Ectodermal cell (in vitro differentiated cells): ENCODE data around the gene MFAP5.

Experiments used
- H3K27ac ChIP-seq: 2 replicates; pipeline ENCODE4 v1.7.0; 2013; ENCODE audit warnings: mild to moderate bottlenecking, low read depth, low read length; ENCODE audit not compliant: insufficient read depth, poor library complexity, severe bottlenecking
- H3K27me3 ChIP-seq: 2 replicates; pipeline ENCODE4 v1.7.0; 2013; ENCODE audit warnings: mild to moderate bottlenecking, low read length; ENCODE audit not compliant: insufficient read depth, control insufficient read depth, poor library complexity, severe bottlenecking
- H3K36me3 ChIP-seq: one replicate; pipeline ENCODE4 v1.7.0; 2013; ENCODE audit warnings: low read length; ENCODE audit not compliant: control insufficient read depth, insufficient read depth
- H3K4me1 ChIP-seq: one replicate; pipeline ENCODE4 v1.7.0; 2013; ENCODE audit warnings: low read length; ENCODE audit not compliant: control insufficient read depth, insufficient read depth
- H3K4me3 ChIP-seq: 2 replicates; pipeline ENCODE4 v1.7.0; 2013; ENCODE audit warnings: low read depth, low read length, control low read depth; ENCODE audit not compliant: insufficient read depth
- H3K9me3 ChIP-seq: 2 replicates; pipeline ENCODE4 v1.7.0; 2013; ENCODE audit warnings: mild to moderate bottlenecking, low read length, moderate library complexity; ENCODE audit not compliant: control insufficient read depth
- WGBS, 2 experiments: methylation state at CpG; one replicate each; pipeline ENCODE4 v1.1.7; 2013; ENCODE audit warnings: missing lambda C conversion rate in 2 of 2; 5-methylcytosine and 5-hydroxymethylcytosine counted together

The MFAP5 gene

DNA sequence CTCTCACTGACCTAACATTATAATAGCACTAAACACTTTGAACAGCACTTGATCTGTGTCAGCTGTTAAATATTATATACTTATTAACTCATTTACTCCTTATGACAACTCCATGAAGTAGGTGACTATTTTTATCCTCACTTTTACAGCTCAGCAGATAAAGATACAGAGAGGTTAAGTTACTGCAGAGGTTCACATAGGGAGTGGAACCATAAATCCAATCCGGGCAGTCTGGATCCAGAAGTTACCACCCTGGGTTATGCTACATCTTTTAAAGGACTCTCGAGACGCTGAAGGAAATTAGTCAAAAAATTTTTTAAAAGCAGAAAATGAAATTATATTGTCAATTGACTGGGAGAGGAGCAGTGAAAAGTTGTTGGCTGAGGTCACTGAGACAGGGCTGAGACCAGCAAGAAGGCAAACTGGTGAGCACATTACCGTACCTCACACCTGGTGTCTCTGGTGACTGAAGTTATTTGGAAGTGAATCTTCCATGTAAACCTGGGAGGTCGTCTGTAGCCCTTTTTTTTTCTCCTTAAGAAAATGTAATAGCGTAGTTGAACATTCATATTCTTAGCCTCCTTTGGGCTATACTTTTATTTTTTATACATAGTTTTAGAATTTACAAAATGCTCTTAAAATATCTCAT, 33.9 kb upstream of the MFAP5 start:
- Histone ChIP-seq H3K4me3 (peak overlapping the region; percentile 78), H3K27ac (peak overlapping the region; percentile 95)

DNA sequence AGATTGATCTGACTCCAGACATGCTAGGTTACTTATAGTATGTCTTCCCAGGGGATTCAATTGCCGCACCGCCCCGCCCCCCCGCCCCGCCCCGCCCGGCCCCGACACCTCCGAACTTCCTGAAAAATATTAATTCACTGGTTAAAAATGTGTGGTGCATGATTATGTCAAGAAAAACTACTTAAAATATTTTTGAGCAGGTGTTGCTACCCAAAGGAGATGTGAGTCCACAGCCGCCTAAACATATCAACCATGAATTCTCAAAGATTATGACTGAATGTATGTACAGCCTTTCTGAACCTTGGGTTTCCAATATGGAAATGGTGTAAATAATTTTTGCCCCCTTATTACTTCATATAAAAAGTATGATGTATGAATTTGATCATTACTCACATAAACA, 32.5 kb upstream of the MFAP5 start:
- Histone ChIP-seq H3K4me1 (peaks cover 14% of the 10 kb centered on the region), H3K36me3 (no peaks in the 10 kb centered on the region), H3K9me3 (no peaks in the 10 kb centered on the region), H3K27me3 (no peaks in the 10 kb centered on the region), H3K27ac (no peak overlapping the region), H3K4me3 (no peak overlapping the region)
- WGBS, 2 experiments, result 94 to 97% methylated on average over 10 of the region's 10 CpGs

More for the DNA sequence above, 33.9 kb upstream of the MFAP5 start:
- Histone ChIP-seq H3K27me3 (no peaks in the 10 kb centered on the region), H3K36me3 (no peaks in the 10 kb centered on the region), H3K4me1 (peaks cover 14% of the 10 kb centered on the region), H3K9me3 (no peaks in the 10 kb centered on the region)
- 51 to 59% methylated on average over 4 to 5 of the region's 6 CpGs for WGBS, 2 experiments

DNA sequence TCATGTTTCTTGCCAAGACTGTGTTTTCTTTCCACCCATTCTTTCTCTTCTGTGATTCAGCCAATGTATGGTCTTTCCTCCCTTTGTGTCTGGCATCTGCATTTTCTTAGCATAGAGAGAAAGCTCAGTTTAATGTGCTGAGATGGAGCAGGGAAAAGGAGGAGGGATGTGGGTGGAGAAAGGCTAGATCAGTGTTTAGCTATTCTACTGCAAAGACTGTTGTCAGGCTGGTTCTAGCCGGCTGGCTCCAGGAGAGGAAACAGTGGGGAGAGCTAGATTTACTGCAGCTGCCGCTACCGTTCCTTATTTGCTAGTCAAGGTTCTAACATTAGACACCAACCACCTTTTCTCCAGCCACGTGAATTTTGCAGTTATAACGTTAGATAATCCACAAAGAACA, 29.9 kb upstream of the MFAP5 start:
- H3K4me3 ChIP-seq, result no peak overlapping the region
- no peaks in the 10 kb centered on the region for H3K27me3 ChIP-seq
- peaks cover 9% of the 10 kb centered on the region for H3K4me1 ChIP-seq
- H3K27ac ChIP-seq, result peak overlapping the region; percentile 74
- WGBS, 2 experiments, result 1 to 3% methylated on average over 5 of the region's 5 CpGs
- H3K9me3 ChIP-seq, result no peaks in the 10 kb centered on the region
- no peaks in the 10 kb centered on the region for H3K36me3 ChIP-seq

DNA sequence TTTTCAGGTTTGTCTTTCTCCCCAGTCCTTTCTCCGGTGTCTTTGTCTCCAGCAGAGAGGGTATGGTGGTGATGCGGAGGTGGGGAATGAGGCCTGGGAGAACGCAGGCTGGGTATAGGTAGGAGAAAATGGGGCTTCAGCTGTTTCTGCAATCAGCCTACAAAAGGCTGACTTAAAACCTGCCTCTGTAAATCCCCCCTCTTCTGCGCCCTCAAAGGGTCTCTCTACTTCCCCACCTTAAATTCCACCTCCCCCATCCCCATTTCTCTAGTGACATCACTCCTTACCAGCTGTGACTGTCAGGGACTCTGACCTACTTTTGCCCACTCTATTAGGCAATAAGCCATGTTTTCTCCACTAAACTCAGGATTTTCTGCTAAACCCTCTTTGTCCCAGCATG, 27.1 kb upstream of the MFAP5 start:
- H3K27ac ChIP-seq, result no peak overlapping the region
- 31 to 39% methylated on average over 3 to 4 of the region's 4 CpGs for WGBS, 2 experiments

DNA sequence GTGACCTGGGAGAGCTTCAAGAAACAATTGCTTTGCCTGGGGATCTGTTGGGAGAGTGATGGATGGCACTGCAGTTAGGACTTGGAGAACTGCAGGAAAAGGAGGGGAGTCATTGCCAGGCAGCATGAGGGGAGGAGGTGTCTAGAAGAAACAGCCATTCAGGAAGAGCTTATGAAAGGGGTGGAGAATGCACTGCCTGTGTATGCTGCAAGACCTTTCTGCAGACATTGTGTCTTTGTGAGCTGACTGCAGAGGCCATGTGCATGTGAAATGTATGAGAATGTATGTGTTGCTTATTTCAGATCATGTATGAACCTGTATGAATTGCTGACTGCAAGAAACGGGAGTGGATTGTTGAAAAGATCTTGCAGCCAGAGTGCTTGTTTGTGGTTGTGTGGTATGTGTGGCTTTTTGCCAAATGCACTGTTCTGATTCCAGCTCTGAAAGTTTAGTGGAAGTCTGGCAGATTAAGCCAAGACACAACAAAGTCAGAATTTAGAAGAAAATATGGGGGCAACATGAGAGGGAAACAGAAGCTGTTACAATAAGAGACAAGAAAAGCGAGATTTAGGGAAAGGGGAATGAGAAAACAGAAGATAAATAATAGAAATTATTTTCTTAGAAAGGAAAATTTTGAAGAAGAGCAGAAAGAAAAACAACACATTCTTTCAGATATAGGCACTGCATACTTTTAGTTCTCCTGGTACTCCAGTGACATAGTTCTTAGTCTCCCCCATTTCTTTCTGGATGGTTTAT, 25.4 kb upstream of the MFAP5 start:
- Histone ChIP-seq H3K9me3 (no peaks in the 10 kb centered on the region), H3K36me3 (no peaks in the 10 kb centered on the region), H3K27me3 (no peaks in the 10 kb centered on the region), H3K4me3 (no peak overlapping the region), H3K4me1 (peaks cover 10% of the 10 kb centered on the region), H3K27ac (no peak overlapping the region)
- WGBS, 2 experiments, result 91% methylated on average over 1 to 2 of the region's 2 CpGs

More for the DNA sequence above, 27.1 kb upstream of the MFAP5 start:
- Histone ChIP-seq H3K4me3 (no peak overlapping the region), H3K4me1 (peaks cover 10% of the 10 kb centered on the region), H3K9me3 (no peaks in the 10 kb centered on the region), H3K27me3 (no peaks in the 10 kb centered on the region), H3K36me3 (no peaks in the 10 kb centered on the region)

DNA sequence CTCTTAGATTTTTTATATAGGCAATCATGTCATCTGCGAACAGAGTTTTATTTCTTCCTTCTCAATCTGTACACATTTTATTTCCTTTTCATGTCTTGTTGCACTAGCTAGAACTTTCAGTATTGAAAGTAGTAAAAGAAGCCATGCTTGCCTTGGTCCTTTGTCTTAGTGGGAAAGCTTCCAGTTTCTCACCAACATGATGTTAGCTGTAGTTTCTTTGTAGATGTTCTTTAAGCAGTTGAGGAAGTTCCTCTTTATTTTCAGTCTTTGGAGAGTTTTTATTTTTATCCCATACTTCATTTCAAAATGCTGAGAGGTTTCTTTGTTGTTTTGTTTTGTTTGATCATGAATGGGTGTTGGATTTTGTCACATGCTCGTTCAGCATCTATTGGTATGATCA, 22.4 kb upstream of the MFAP5 start:
- Histone ChIP-seq H3K4me3 (no peak overlapping the region), H3K9me3 (no peaks in the 10 kb centered on the region), H3K36me3 (no peaks in the 10 kb centered on the region), H3K27ac (no peak overlapping the region), H3K27me3 (no peaks in the 10 kb centered on the region), H3K4me1 (peaks cover 6% of the 10 kb centered on the region)
- WGBS, 2 experiments, result 97 to 100% methylated on average over 1 to 2 of the region's 2 CpGs

DNA sequence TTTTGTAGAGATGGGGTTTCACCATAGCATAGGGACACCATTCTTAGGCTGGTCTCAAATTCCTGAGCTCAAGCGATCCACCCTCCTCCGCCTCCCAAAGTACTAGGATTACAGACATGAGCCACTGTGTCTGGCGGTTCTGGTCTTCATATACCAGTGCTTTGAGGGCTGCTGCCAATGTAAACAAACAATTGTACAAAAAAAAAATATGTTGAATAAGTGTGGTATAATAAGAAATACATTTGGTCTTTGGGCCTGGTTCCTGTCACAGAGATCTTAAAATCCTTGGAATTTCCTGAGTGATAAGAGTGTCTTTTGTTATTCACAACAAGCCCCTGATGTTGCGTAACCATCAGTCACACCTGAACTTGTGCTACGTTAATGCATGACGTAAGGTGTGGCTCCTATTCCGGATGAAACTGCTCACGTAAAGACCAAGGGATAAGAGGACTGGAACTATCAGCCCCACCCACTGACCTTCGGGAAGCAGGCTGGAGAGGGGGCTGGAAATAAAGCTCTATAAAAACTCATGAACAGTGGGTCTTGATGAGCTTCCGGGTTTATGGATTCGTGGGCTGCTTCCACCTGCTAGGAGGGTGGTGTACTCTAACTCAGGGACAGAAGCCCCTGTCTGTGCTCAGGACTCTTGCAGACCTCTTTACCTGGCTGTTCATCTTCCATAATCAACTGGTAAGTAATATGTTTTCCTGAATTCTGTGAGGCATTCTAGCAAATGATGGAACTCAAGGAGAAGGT, 18.7 kb upstream of the MFAP5 start:
- Histone ChIP-seq H3K9me3 (no peaks in the 10 kb centered on the region), H3K4me1 (no peaks in the 10 kb centered on the region), H3K36me3 (no peaks in the 10 kb centered on the region), H3K4me3 (no peak overlapping the region), H3K27me3 (no peaks in the 10 kb centered on the region), H3K27ac (no peak overlapping the region)
- 74 to 76% methylated on average over 11 of the region's 11 CpGs for WGBS, 2 experiments

DNA sequence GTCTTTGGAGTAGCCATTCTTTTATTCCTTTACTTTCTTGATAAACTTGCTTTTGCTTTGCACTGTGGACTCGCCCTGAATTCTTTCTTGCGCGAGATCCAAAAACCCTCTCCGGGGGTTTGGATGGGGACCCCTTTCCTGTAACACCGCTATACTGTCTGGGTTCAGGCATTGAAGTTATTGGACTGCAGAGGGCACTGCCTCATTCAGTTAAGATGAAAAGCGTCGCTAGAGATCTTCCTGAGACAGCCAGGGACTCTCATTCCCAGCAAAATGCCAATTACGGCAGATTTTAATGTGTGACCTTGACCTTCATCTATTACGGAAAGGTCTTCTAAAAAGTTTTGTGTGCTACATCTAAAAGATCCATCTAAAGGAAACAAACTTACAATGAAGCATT, 17.9 kb upstream of the MFAP5 start:
- Histone ChIP-seq H3K4me1 (no peaks in the 10 kb centered on the region), H3K9me3 (no peaks in the 10 kb centered on the region), H3K36me3 (no peaks in the 10 kb centered on the region), H3K4me3 (no peak overlapping the region), H3K27ac (no peak overlapping the region), H3K27me3 (no peaks in the 10 kb centered on the region)
- WGBS, 2 experiments, result 89 to 90% methylated on average over 9 of the region's 9 CpGs

DNA sequence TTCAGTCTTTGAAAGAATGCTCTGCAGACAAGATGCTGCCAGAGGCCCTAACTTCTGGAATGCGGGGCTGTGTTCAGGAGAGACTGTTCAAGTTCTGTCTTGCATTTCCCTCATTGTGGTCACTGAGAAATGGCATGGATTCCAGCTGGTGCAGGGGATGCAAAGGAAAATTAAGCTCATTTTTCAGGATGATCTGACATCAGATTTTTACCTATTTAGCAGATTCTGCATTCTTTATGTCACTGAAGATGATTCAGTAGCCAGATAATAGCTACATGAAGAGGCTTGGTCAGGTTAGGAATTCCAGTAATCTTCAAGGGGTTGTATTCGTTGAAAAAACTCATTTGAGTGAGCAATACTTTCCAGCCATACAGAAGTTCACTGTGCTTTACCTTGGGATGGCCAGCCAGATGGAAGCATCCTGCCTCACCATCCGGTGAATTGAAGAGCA, 16.1 kb upstream of the MFAP5 start:
- Histone ChIP-seq H3K36me3 (no peaks in the 10 kb centered on the region), H3K4me3 (no peak overlapping the region), H3K27ac (no peak overlapping the region), H3K9me3 (no peaks in the 10 kb centered on the region), H3K27me3 (no peaks in the 10 kb centered on the region), H3K4me1 (no peaks in the 10 kb centered on the region)
- 91 to 92% methylated on average over 3 of the region's 3 CpGs for WGBS, 2 experiments

DNA sequence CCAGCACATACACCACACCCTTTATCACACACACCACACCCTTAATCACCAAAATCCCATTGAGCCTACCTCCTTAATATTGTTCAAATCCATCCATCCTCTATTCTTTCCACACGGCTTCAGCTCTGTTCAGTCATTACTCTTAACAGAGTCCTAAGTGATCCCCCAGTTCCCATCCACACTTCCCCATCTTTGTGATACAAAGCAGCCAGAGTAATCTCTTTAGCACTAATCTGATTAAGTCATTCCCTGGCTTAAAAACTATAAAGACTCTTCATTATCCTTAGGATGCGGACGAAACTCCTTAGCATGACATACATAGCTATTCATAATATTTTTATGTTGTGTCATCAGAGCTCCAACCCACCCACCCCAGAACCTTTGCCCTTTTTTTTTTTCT, 14.7 kb upstream of the MFAP5 start:
- no peak overlapping the region for H3K4me3 ChIP-seq
- H3K27ac ChIP-seq, result no peak overlapping the region
- no peaks in the 10 kb centered on the region for H3K4me1 ChIP-seq
- WGBS, 2 experiments, result 66 to 91% methylated on average over 3 of the region's 3 CpGs
- H3K36me3 ChIP-seq, result no peaks in the 10 kb centered on the region
- no peaks in the 10 kb centered on the region for H3K9me3 ChIP-seq
- H3K27me3 ChIP-seq, result no peaks in the 10 kb centered on the region
